ACC112 (cell line): ENCODE measurements around the gene TBC1D8.

Experiments
- H2AFZ ChIP-seq: fragments of 200-600 bp; sonication (generic); one replicate; pipeline ENCODE4 v1.6.0; 2017; ENCODE audit warnings: antibody characterized with exemption, low read length; ENCODE audit not compliant: unreplicated experiment
- H3K27ac ChIP-seq: fragments of 200-600 bp; sonication (generic); 2 replicates; pipeline ENCODE4 v1.5.1; 2014; ENCODE audit warnings: low read depth, mild to moderate bottlenecking, antibody characterized with exemption, low read length, moderate library complexity
- H3K27me3 ChIP-seq: fragments of 200-600 bp; sonication (generic); 2 replicates; pipeline ENCODE4 v1.6.1; 2014; ENCODE audit warnings: mild to moderate bottlenecking, antibody characterized with exemption, low read length, moderate library complexity, mixed read lengths; ENCODE audit not compliant: insufficient read depth
- H3K36me3 ChIP-seq: fragments of 200-600 bp; sonication (generic); 2 replicates; pipeline ENCODE4 v1.6.1; 2016; ENCODE audit warnings: mild to moderate bottlenecking, antibody characterized with exemption, low read length, moderate library complexity, mixed read lengths; ENCODE audit not compliant: insufficient read depth
- H3K4me1 ChIP-seq: fragments of 200-600 bp; sonication (generic); one replicate; pipeline ENCODE4 v1.6.1; 2016; ENCODE audit warnings: low read length, mixed read lengths; ENCODE audit not compliant: insufficient read depth, unreplicated experiment, control insufficient read depth
- H3K4me3 ChIP-seq: fragments of 200-600 bp; sonication (generic); 2 replicates; pipeline ENCODE4 v1.5.1; 2014; ENCODE audit warnings: mild to moderate bottlenecking, low read depth, low read length
- H3K79me2 ChIP-seq: fragments of 200-600 bp; sonication (generic); one replicate; pipeline ENCODE4 v1.6.0; 2016; ENCODE audit warnings: low read length; ENCODE audit not compliant: control insufficient read depth, unreplicated experiment, insufficient read depth

TBC1D8 gene

DNA sequence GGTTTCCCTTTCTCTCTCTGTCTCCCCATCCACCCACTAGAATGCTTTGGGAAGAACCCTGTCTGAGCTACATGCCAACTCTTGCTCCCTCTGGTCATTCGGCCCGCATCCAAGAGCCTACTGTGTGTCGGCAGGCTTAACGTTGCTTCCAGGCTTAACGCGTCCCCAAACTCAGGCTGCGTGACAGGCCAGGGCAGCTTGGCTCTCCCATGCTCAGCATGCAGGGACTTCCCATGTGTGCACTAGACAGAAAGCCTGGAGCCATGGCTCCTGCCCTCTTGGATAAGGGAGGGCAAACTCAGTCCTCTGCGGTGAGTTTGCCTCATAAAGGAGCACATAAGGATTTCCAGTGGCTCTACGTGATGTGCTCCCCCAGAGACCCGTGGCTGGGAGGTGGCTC is 105.9 kb downstream of the TBC1D8 start:
- Histone ChIP-seq H3K27me3 (no peaks in the 10 kb centered on the region), H3K79me2 (no peaks in the 10 kb centered on the region), H3K4me3 (no peak overlapping the region), H2AFZ (no peak overlapping the region), H3K4me1 (peaks cover 18% of the 10 kb centered on the region), H3K36me3 (peaks cover 16% of the 10 kb centered on the region), H3K27ac (no peak overlapping the region)

DNA sequence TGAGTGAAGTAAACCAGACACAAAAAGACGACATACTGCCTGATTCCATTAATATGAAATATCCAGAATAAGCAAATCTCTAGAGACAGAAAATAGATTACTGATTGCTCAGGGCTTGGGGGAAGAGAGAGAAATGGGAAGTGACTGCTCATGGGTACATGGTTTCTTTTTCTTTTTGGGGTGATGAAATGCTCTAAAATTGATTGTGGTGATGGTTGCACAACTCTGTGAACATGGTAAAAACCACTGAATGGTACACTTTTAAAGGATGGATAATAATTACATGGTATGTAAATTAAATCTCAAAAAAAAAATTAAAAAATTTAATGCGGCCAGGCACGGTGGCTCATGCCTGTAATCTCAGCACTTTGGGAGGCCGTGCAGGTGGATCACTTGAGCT is 109.8 kb downstream of the TBC1D8 start:
- no peaks in the 10 kb centered on the region for H3K79me2 ChIP-seq
- H2AFZ ChIP-seq = no peak overlapping the region
- peak overlapping the region; percentile 11 for H3K27ac ChIP-seq
- peaks cover 3% of the 10 kb centered on the region for H3K4me1 ChIP-seq
- no peak overlapping the region for H3K4me3 ChIP-seq
- H3K36me3 ChIP-seq = peaks cover 18% of the 10 kb centered on the region
- no peaks in the 10 kb centered on the region for H3K27me3 ChIP-seq

- no peaks in the 10 kb centered on the region for H3K79me2 ChIP-seq
- no peak overlapping the region for H2AFZ ChIP-seq
- peak overlapping the region; percentile 11 for H3K27ac ChIP-seq
- no peak overlapping the region for H3K4me3 ChIP-seq
- H3K36me3 ChIP-seq = peaks cover 18% of the 10 kb centered on the region
- peaks cover 3% of the 10 kb centered on the region for H3K4me1 ChIP-seq
- no peaks in the 10 kb centered on the region for H3K27me3 ChIP-seq
Measured at GRCh38 chr2:101040761-101041160, 110.4 kb downstream of the TBC1D8 start.

GRCh38 chr2:101040072-101040471 is 111.1 kb downstream of the TBC1D8 start:
- Histone ChIP-seq H3K27me3 (no peaks in the 10 kb centered on the region), H3K79me2 (no peaks in the 10 kb centered on the region), H3K36me3 (peaks cover 18% of the 10 kb centered on the region), H2AFZ (no peak overlapping the region), H3K4me1 (peaks cover 3% of the 10 kb centered on the region), H3K27ac (no peak overlapping the region), H3K4me3 (no peak overlapping the region)

DNA sequence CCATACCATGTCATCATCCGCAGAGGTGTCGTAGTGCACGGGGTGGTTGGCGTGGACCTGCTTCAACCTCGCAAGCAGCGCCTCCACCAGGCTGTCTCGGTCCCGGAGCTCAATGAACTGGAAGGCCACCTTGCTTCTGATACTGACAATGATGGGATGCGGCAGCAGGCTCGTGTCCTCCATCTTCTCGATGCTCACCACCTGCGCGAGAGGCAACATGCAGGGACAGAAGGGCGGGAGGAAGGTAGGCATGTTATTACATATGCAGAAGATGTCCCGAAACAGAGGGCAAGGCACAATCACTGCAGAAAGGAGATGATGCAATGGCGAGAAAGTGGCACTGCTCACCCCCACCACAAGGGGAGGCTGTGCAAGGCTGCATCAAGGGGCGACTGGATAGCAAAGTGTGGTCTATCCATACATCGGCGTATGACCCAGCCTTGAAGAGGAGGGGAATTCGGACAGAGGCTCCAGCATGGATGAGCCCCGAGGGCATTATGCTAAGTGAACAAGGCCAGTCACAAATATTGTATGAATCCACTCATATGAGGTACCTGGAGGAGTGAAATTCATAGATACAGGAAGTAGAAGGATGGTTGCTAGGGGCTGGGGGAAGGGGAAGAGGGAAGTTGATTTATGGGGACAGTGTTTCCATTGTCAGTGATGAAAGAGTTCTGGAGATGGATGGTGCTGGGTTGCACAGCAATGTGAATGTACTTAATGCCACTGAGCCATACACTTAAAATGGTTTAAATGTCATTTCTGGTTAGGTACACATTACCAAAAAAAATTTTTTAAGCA is 112.5 kb downstream of the TBC1D8 start:
- peaks cover 18% of the 10 kb centered on the region for H3K36me3 ChIP-seq

GRCh38 chr2:101037161-101037755 is 113.9 kb downstream of the TBC1D8 start:
- Histone ChIP-seq H3K27me3 (no peaks in the 10 kb centered on the region), H3K4me1 (peaks cover under 1% of the 10 kb centered on the region), H3K27ac (no peak overlapping the region), H3K36me3 (peaks cover 27% of the 10 kb centered on the region), H3K79me2 (no peaks in the 10 kb centered on the region), H3K4me3 (no peak overlapping the region), H2AFZ (no peak overlapping the region)

More for the DNA sequence above, 112.5 kb downstream of the TBC1D8 start:
- Histone ChIP-seq H3K79me2 (no peaks in the 10 kb centered on the region), H3K4me3 (no peak overlapping the region), H2AFZ (no peak overlapping the region), H3K27me3 (no peaks in the 10 kb centered on the region), H3K4me1 (peaks cover 3% of the 10 kb centered on the region), H3K27ac (no peak overlapping the region)

- H3K36me3 ChIP-seq = peaks cover 32% of the 10 kb centered on the region
- H3K27me3 ChIP-seq = no peaks in the 10 kb centered on the region
- no peaks in the 10 kb centered on the region for H3K79me2 ChIP-seq
- no peaks in the 10 kb centered on the region for H3K4me1 ChIP-seq
- H2AFZ ChIP-seq = no peak overlapping the region
- H3K4me3 ChIP-seq = no peak overlapping the region
- H3K27ac ChIP-seq = no peak overlapping the region
Measured at GRCh38 chr2:101036562-101036961, 114.6 kb downstream of the TBC1D8 start.

- no peak overlapping the region for H2AFZ ChIP-seq
- H3K4me1 ChIP-seq = no peaks in the 10 kb centered on the region
- no peaks in the 10 kb centered on the region for H3K79me2 ChIP-seq
- H3K27me3 ChIP-seq = no peaks in the 10 kb centered on the region
- H3K27ac ChIP-seq = no peak overlapping the region
- peaks cover 30% of the 10 kb centered on the region for H3K36me3 ChIP-seq
- H3K4me3 ChIP-seq = no peak overlapping the region
Measured at GRCh38 chr2:101032084-101032776, 119.0 kb downstream of the TBC1D8 start.

GRCh38 chr2:101030866-101031554 is 120.2 kb downstream of the TBC1D8 start:
- H3K27ac ChIP-seq = no peak overlapping the region
- no peak overlapping the region for H2AFZ ChIP-seq
- no peak overlapping the region for H3K4me3 ChIP-seq
- no peaks in the 10 kb centered on the region for H3K27me3 ChIP-seq
- H3K36me3 ChIP-seq = peaks cover 33% of the 10 kb centered on the region
- H3K4me1 ChIP-seq = no peaks in the 10 kb centered on the region
- no peaks in the 10 kb centered on the region for H3K79me2 ChIP-seq

DNA sequence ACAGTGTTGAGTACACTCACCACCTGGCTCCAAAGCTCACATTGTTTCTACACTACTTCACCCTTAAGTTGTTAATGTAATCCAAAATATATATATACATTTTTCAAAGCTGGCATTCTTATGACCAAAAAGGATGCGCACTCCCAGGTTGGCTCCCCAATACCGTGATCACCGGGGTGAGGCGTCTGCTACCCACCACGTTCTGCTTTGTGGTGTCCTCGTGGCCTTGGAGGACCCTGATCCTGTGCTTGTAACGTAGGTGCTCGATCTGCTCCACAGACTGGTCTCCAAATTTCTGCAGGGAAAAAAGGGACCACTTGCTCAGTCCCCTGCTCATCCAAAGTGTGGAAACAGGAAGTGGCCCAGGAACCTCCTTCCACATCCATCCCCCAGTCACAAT is 123.3 kb downstream of the TBC1D8 start:
- H3K27ac ChIP-seq = no peak overlapping the region
- H3K4me3 ChIP-seq = no peak overlapping the region
- no peaks in the 10 kb centered on the region for H3K4me1 ChIP-seq
- H3K79me2 ChIP-seq = no peaks in the 10 kb centered on the region
- H3K36me3 ChIP-seq = peaks cover 32% of the 10 kb centered on the region
- H2AFZ ChIP-seq = no peak overlapping the region
- H3K27me3 ChIP-seq = no peaks in the 10 kb centered on the region
